Measurements from ENCODE around the gene DSCAML1. TPM values are rescaled to one million over a fixed set of nuclear protein-coding genes. Genes with fewer than 3 reads are reported as not detected.

Gene DSCAML1
- total RNA-seq, 2 donors from 2014 or later, result 0.21 to 0.41 TPM

DNA sequence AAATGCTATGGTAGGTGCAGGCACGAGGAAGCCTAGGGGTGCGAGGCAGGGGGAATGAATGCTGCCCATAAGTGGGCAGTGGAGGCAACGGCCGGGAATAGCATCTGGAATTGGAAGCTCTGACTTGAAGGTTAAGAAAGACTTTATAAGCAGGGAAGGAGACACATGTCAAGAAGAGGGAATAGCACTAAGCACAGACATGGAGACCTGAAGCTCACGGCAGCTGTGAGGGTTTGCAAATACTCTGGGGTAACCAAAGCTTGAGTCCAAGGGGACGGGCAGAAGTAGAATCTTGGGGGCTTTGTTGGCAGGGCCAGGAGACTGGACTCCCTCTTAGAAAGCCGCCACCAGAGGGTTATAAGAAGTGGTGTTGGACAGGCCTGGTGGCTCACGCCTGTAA lies 356.8 kb downstream of the DSCAML1 start:
- ATAC-seq (ENCODE audit: insufficient number of reproducible peaks, low FRiP score, low read depth) (no peak), DNase-seq (ENCODE audit: low spot score) (no peak)
- Histone ChIP-seq H3K27ac (no peak overlapping the region), H3K4me1 (ENCODE audit: control insufficient read depth in 1 of 2, low read depth in 2 of 2) (no peaks in the 10 kb centered on the region), H3K9me3 (no peaks in the 10 kb centered on the region), H3K36me3 (no peaks in the 10 kb centered on the region), H3K4me3 (no peak overlapping the region), H3K27me3 (replicated peaks; ENCODE audit: insufficient read depth) (no peaks in the 10 kb centered on the region)
- TF ChIP-seq CTCF (IDR thresholded peaks at IDR 0.05), result no peak

GRCh38 chr11:117439256-117439655 lies 357.8 kb downstream of the DSCAML1 start:
- ATAC-seq (ENCODE audit: insufficient number of reproducible peaks, low FRiP score, low read depth), result no peak
- Histone ChIP-seq H3K9me3 (no peaks in the 10 kb centered on the region), H3K36me3 (no peaks in the 10 kb centered on the region), H3K27ac (no peak overlapping the region), H3K27me3 (replicated peaks; ENCODE audit: insufficient read depth) (no peaks in the 10 kb centered on the region), H3K4me1 (ENCODE audit: control insufficient read depth in 1 of 2, low read depth in 2 of 2) (no peaks in the 10 kb centered on the region), H3K4me3 (no peak overlapping the region)
- no peak for DNase-seq (ENCODE audit: low spot score)
- no peak for TF ChIP-seq CTCF (IDR thresholded peaks at IDR 0.05)

DNA sequence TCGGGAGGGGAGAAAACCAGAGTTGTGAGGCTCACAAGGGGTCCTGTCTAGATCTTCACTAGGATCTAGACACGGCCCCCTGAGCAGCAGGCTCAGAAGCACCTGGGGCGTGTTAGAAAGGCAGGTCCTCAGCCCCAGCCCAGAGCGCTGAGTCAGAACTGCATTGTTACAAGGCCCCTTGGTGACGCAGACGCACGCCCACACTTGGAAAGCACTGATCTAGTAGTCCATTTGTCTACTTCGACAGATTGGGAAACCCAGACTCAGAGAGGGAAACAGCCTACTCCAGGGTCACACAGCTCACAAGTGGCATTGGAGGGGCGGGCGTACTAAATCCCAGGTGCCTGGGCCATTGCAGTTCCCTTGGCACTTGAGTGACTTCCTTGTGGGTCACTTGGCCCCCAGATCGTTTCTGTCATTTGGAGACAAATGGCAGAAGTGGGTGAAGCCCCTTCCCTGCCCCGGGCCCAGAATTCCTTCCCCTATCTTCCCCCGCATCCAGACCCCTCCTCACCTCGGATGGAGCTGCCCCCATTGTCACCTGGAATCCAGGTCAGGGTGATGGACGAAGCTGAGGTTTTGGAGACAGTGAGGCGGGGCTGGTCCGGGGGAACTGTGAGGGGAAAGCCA lies 358.5 kb downstream of the DSCAML1 start:
- H3K9me3 ChIP-seq, result no peaks in the 10 kb centered on the region
- H3K27ac ChIP-seq, result no peak overlapping the region
- TF ChIP-seq CTCF (IDR thresholded peaks at IDR 0.05), result no peak
- no peaks in the 10 kb centered on the region for H3K27me3 ChIP-seq (replicated peaks; ENCODE audit: insufficient read depth)
- H3K4me1 ChIP-seq (ENCODE audit: control insufficient read depth in 1 of 2, low read depth in 2 of 2), result no peaks in the 10 kb centered on the region
- no peak for DNase-seq (ENCODE audit: low spot score)
- ATAC-seq (ENCODE audit: insufficient number of reproducible peaks, low FRiP score, low read depth), result no peak
- H3K36me3 ChIP-seq, result no peaks in the 10 kb centered on the region
- H3K4me3 ChIP-seq, result no peak overlapping the region

- no peak overlapping the region for H3K4me3 ChIP-seq
- DNase-seq (ENCODE audit: low spot score) (no peak), ATAC-seq (ENCODE audit: insufficient number of reproducible peaks, low FRiP score, low read depth) (no peak)
- no peaks in the 10 kb centered on the region for H3K4me1 ChIP-seq (ENCODE audit: control insufficient read depth in 1 of 2, low read depth in 2 of 2)
- H3K36me3 ChIP-seq, result no peaks in the 10 kb centered on the region
- no peaks in the 10 kb centered on the region for H3K9me3 ChIP-seq
- H3K27me3 ChIP-seq (replicated peaks; ENCODE audit: insufficient read depth), result no peaks in the 10 kb centered on the region
- TF ChIP-seq CTCF (IDR thresholded peaks at IDR 0.05), result no peak
- no peak overlapping the region for H3K27ac ChIP-seq
Observed at GRCh38 chr11:117437791-117438130, 359.3 kb downstream of the DSCAML1 start.

DNA sequence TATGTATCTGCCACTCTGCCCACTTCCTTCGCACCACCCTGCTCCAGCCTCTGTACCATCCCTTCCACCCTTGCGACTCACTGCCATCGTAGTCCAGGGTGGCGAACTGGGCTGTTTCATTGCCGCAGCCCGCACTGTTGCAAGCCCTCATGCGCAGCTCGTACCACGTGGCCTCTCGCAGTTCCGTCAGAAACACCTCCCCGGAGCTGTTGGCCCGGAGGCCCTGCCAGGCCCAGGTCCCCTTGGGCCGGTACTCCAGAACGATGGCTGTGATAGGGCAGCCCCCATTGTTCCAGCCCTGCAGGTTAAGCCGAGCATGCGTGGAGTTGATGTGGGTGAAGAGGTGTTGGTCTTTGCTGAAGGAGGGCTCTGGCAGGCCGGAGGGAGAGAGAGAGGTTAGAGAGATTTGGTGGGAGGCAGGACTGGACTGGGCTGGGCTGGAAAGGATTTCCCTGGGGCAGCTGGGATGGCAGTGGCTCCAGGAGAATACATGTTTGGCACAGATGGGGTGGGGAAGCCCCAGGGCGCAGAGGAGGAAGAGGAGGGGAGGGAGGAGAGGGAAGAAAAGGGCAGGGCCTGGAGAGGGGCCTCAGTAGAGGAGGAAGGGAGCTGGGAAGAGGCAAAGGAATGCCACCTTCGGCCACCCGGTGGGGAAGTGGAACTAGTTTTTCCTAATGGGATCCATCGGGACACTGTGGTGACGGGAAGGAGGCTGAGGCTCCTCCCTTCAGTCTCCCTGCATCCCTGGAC lies 359.8 kb downstream of the DSCAML1 start:
- Histone ChIP-seq H3K27me3 (replicated peaks; ENCODE audit: insufficient read depth) (no peaks in the 10 kb centered on the region), H3K27ac (no peak overlapping the region), H3K36me3 (no peaks in the 10 kb centered on the region), H3K4me3 (no peak overlapping the region), H3K4me1 (ENCODE audit: control insufficient read depth in 1 of 2, low read depth in 2 of 2) (no peaks in the 10 kb centered on the region), H3K9me3 (no peaks in the 10 kb centered on the region)
- no peak for TF ChIP-seq CTCF (IDR thresholded peaks at IDR 0.05)
- no peak for ATAC-seq (ENCODE audit: insufficient number of reproducible peaks, low FRiP score, low read depth)
- no peak for DNase-seq (ENCODE audit: low spot score)

All from thoracic aorta (tissue), 2 donors.